ENCODE results near the gene THSD7B. TPM values are rescaled to one million over a fixed set of nuclear protein-coding genes. Genes with fewer than 3 reads are reported as not detected.

The THSD7B gene
- total and polyA plus RNA-seq, 2 of the 8 experiments (the other 6 are each of a cell fraction or from before 2014, with no cell fraction given) = 0.60 to 2.9 TPM

GRCh38 chr2:136966485-136966884 is 201.1 kb downstream of the THSD7B start (continued):
- no peak for TF ChIP-seq TAF1 (IDR thresholded peaks at IDR 0.05; ENCODE audit: low read depth, low read length)
- TF ChIP-seq ZNF274 (IDR thresholded peaks at IDR 0.05; ENCODE audit: borderline replicate concordance, extremely low read depth, low read length) = no peak
